GM12878 (cell line): Measurements from ENCODE around the gene SLC25A45.

Experiments used
- ELK1 ChIP-seq: IDR thresholded peaks from 2 replicates; pipeline ENCODE4 v1.6.1; 2012; ENCODE audit warnings: low read depth, low read length, improper control_type of control experiment
- RAD21 ChIP-seq: IDR thresholded peaks from 2 replicates; pipeline ENCODE4 v1.6.1; 2011; ENCODE audit warnings: mild to moderate bottlenecking, low read depth, low read length, moderate library complexity; ENCODE audit not compliant: insufficient read depth
- ZSCAN29 ChIP-seq: fragments of 450-650 bp; IDR thresholded peaks from 2 replicates; pipeline ENCODE4 v1.6.1; 2017; ENCODE audit warnings: mild to moderate bottlenecking, moderate library complexity

DNA sequence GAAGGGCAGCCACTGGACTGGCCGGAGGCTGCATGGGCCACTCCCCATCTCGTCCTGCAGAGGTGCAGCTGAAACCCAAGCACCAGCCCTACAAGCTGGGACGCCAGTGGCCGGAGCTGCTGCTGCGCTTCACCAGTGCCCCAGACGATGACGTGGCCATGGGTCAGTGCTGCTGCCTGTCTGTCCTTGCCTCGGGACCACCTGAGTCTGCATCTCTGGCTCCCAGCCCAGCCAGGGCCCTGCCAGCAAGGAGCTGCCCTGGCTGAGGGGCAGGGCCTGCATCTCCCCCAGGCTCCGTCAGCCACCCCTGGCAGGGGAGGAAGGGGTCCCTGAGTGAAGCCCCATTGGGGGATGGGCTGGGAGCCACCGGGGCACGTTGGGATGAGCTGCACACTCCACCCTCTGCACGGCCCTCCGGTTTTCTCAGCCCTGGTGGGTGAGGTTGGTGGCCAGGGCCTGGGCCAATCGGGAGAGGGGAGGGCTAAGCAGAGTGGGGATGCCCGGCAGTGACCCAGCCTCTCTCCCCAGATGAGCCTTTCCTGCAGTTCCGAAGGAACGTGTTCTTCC lies 11.2 kb upstream of the SLC25A45 start:
- no peak for TF ChIP-seq ELK1
- no peak for TF ChIP-seq RAD21
- TF ChIP-seq ZSCAN29 = no peak
